ENCODE data around the gene MAP2K5.

GRCh38 chr15:67670647-67671305, 128.3 kb downstream of the MAP2K5 start:
- TF ChIP-seq ZFX (IDR thresholded peaks at IDR 0.05), result no peak
- TF ChIP-seq, protein P1, sequence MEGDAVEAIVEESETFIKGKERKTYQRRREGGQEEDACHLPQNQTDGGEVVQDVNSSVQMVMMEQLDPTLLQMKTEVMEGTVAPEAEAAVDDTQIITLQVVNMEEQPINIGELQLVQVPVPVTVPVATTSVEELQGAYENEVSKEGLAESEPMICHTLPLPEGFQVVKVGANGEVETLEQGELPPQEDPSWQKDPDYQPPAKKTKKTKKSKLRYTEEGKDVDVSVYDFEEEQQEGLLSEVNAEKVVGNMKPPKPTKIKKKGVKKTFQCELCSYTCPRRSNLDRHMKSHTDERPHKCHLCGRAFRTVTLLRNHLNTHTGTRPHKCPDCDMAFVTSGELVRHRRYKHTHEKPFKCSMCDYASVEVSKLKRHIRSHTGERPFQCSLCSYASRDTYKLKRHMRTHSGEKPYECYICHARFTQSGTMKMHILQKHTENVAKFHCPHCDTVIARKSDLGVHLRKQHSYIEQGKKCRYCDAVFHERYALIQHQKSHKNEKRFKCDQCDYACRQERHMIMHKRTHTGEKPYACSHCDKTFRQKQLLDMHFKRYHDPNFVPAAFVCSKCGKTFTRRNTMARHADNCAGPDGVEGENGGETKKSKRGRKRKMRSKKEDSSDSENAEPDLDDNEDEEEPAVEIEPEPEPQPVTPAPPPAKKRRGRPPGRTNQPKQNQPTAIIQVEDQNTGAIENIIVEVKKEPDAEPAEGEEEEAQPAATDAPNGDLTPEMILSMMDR (conservative IDR thresholded peaks at IDR 0.05), result no peak
